HG03521 (cell line): ENCODE data around the gene MLX.
"Not testable (repeated sequence)": the region's sequence is repeated elsewhere in the genome, so short reads cannot be mapped to it uniquely, and the experiment has no call there.

Source experiments
- ATAC-seq: cut with Tn5 transposase; IDR thresholded peaks from one replicate; pipeline ENCODE4 v1.9.1; 2021; ENCODE audit warnings: mild to moderate bottlenecking, moderate library complexity; ENCODE audit not compliant: unreplicated experiment

Gene MLX

GRCh38 chr17:42536372-42537155 lies 30.3 kb upstream of the MLX start:
- ATAC-seq = peak; percentile 51

- ATAC-seq = no peak
These were observed 29.6 kb upstream of the MLX start for GRCh38 chr17:42537156-42537805.

GRCh38 chr17:42537826-42538451 lies 29.0 kb upstream of the MLX start:
- ATAC-seq = no peak

GRCh38 chr17:42538482-42538881 lies 28.4 kb upstream of the MLX start:
- ATAC-seq = no peak

GRCh38 chr17:42540558-42540957 lies 26.3 kb upstream of the MLX start:
- not testable (repeated sequence) for ATAC-seq

GRCh38 chr17:42541041-42541833 lies 25.7 kb upstream of the MLX start:
- no peak for ATAC-seq

- no peak for ATAC-seq
These were observed 23.5 kb upstream of the MLX start for GRCh38 chr17:42543190-42544079.

- ATAC-seq = no peak
These were observed 22.0 kb upstream of the MLX start for GRCh38 chr17:42544874-42545283.

GRCh38 chr17:42545755-42546505 lies 21.0 kb upstream of the MLX start:
- not testable (repeated sequence) for ATAC-seq

GRCh38 chr17:42547001-42547461 lies 19.9 kb upstream of the MLX start:
- no peak for ATAC-seq

GRCh38 chr17:42547698-42548069 lies 19.2 kb upstream of the MLX start:
- ATAC-seq = no peak

GRCh38 chr17:42548070-42548837 lies 18.6 kb upstream of the MLX start:
- ATAC-seq = peak; percentile 51

- ATAC-seq = no peak
These were observed 17.7 kb upstream of the MLX start for GRCh38 chr17:42548993-42549755.

- ATAC-seq = not testable (repeated sequence)
These were observed 14.2 kb upstream of the MLX start, which contains the start of gene HSD17B1 for GRCh38 chr17:42552736-42553135. Gene HSD17B1, plus strand, starts transcription at chr17:42552923. Its CDS starts 11 bp downstream, at chr17:42552934.

- ATAC-seq = no peak
These were observed 13.6 kb upstream of the MLX start for GRCh38 chr17:42553161-42553818.

GRCh38 chr17:42553866-42554249 lies 13.0 kb upstream of the MLX start:
- ATAC-seq = no peak
